Parathyroid adenoma (tissue), 2 donors: ENCODE data around the gene DIAPH3.

Experiments
- H2AFZ ChIP-seq: fragments of 300-600 bp; sonication (generic); one replicate; pipeline ENCODE4 v1.7.0; 2017; ENCODE audit warnings: antibody characterized with exemption, mild to moderate bottlenecking
- H3K27ac ChIP-seq: fragments of 300-600 bp; sonication (generic); one replicate; pipeline ENCODE4 v1.7.0; 2017
- H3K27me3 ChIP-seq: fragments of 300-600 bp; sonication (generic); one replicate; pipeline ENCODE4 v1.7.0; 2017; ENCODE audit warnings: low read length; ENCODE audit not compliant: control insufficient read depth, insufficient read depth
- H3K36me3 ChIP-seq: fragments of 300-600 bp; sonication (generic); one replicate; pipeline ENCODE4 v1.7.0; 2017; ENCODE audit warnings: low read length; ENCODE audit not compliant: control insufficient read depth, insufficient read depth
- H3K4me1 ChIP-seq: fragments of 300-600 bp; sonication (generic); one replicate; pipeline ENCODE4 v1.7.0; 2017; ENCODE audit warnings: control low read depth
- H3K4me2 ChIP-seq: fragments of 300-600 bp; sonication (generic); one replicate; pipeline ENCODE4 v1.7.0; 2017; ENCODE audit warnings: low read length
- H3K4me3 ChIP-seq: fragments of 300-600 bp; sonication (generic); one replicate; pipeline ENCODE4 v1.7.0; 2017; ENCODE audit warnings: low read depth, low read length
- H3K79me2 ChIP-seq: fragments of 300-600 bp; sonication (generic); one replicate; pipeline ENCODE4 v1.7.0; 2017; ENCODE audit warnings: control low read depth
- H3K9ac ChIP-seq: fragments of 300-600 bp; sonication (generic); one replicate; pipeline ENCODE4 v1.7.0; 2017; ENCODE audit warnings: mild to moderate bottlenecking
- H3K9me3 ChIP-seq: fragments of 300-600 bp; sonication (generic); one replicate; pipeline ENCODE4 v1.7.0; 2017; ENCODE audit warnings: low read length; ENCODE audit not compliant: control insufficient read depth
- TF ChIP-seq, protein P1 (sequence below): fragments of 300-600 bp; sonication (generic); IDR thresholded peaks from one replicate; pipeline ENCODE4 v1.7.0; 2017; ENCODE audit warnings: antibody characterized with exemption, mild to moderate bottlenecking
- donor health status: primary hyperparathyroidism.

DIAPH3 gene

DNA sequence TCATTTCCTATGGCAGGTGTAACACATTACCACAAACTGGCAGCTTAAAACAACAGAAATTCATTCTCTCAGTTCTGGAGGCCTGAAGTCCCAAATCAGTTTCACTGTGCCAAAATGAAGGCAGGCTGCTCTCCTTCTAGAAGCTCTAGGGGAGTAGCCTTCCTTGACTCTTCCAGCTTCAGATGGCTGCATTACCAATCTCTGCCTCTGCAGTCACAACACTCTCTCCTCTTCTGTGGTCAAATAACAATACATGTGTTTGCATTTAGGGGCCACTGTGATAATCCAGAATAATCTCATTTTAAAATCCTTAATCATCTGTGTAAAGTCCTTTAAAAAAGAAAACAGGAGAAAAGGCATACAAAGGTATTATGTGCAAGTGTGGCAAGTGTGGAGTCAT, 7.8 kb downstream of the DIAPH3 start:
- Histone ChIP-seq H3K9ac (no peak overlapping the region), H3K36me3 (no peaks in the 10 kb centered on the region), H2AFZ (no peak overlapping the region), H3K27ac (no peak overlapping the region), H3K4me2 (no peak overlapping the region), H3K4me1 (no peaks in the 10 kb centered on the region), H3K9me3 (no peaks in the 10 kb centered on the region), H3K79me2 (no peaks in the 10 kb centered on the region), H3K4me3 (no peak overlapping the region), H3K27me3 (no peaks in the 10 kb centered on the region)
- TF ChIP-seq, protein P1, sequence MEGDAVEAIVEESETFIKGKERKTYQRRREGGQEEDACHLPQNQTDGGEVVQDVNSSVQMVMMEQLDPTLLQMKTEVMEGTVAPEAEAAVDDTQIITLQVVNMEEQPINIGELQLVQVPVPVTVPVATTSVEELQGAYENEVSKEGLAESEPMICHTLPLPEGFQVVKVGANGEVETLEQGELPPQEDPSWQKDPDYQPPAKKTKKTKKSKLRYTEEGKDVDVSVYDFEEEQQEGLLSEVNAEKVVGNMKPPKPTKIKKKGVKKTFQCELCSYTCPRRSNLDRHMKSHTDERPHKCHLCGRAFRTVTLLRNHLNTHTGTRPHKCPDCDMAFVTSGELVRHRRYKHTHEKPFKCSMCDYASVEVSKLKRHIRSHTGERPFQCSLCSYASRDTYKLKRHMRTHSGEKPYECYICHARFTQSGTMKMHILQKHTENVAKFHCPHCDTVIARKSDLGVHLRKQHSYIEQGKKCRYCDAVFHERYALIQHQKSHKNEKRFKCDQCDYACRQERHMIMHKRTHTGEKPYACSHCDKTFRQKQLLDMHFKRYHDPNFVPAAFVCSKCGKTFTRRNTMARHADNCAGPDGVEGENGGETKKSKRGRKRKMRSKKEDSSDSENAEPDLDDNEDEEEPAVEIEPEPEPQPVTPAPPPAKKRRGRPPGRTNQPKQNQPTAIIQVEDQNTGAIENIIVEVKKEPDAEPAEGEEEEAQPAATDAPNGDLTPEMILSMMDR = no peak

DNA sequence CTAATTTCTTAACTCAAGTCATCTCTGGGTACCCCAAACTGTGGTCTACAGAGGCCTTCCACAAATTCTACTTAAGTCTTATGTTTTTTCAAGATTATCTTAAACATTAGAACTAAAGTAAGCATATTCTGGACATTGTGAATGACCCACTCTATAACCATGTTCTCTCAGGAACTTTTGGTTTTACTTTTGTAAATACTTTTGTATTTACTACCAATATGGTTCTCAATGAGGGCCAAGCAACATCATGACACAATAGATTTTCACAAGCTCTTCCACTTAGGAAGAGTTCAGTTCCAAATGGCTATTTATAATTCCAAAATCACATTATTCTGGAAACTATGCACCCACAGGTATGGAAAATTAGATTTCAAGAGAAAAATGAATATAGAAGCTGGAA, 10.8 kb downstream of the DIAPH3 start:
- no peak overlapping the region for H3K4me3 ChIP-seq
- no peaks in the 10 kb centered on the region for H3K27me3 ChIP-seq
- TF ChIP-seq, protein P1 = no peak

DNA sequence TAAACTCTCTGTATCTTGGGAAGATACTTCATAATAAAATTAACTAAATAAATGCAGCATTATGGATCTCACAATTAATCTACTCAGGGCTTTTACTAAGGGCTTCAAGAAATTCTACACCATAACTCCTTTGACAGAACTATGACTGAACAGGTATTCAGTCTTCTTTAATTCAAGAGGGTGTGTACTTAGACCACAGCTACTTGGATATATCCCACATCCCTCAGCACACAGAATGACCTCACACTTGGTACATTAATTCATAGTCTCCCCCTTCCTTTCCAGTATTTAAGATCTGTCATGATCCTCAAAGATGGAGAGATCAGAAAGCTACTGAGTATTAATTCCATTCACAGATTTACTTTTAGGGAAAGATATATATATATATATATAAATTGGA, 11.6 kb downstream of the DIAPH3 start:
- TF ChIP-seq, protein P1 = no peak

More for the DNA sequence above, 10.8 kb downstream of the DIAPH3 start:
- H3K9me3 ChIP-seq = no peaks in the 10 kb centered on the region
- H3K36me3 ChIP-seq = no peaks in the 10 kb centered on the region
- H3K4me1 ChIP-seq = no peaks in the 10 kb centered on the region
- no peak overlapping the region for H3K4me2 ChIP-seq
- no peaks in the 10 kb centered on the region for H3K79me2 ChIP-seq
- H3K9ac ChIP-seq = no peak overlapping the region
- no peak overlapping the region for H2AFZ ChIP-seq
- H3K27ac ChIP-seq = no peak overlapping the region

DNA sequence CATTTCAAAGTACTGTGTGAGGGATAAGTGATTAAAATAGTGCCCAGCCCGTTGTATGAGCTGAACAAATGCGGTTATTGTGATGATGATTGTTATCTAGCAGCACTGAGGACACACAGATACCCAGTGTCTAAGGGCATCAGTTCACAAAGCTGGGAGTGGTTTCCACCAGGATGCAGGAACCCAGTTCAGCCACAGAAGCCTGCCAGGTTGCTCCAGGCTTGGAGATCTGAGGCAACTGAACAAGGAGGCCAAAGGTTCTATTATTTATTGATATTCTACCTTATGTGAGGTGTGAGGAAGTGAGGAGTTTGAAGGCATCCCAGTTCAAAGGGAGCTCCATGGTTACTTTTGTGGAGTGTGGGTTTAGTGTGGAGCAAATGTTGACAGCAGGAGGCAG, 13.2 kb downstream of the DIAPH3 start:
- Histone ChIP-seq H3K9ac (no peak overlapping the region), H3K79me2 (no peaks in the 10 kb centered on the region), H3K36me3 (no peaks in the 10 kb centered on the region), H3K9me3 (no peaks in the 10 kb centered on the region), H3K4me3 (no peak overlapping the region), H3K4me1 (no peaks in the 10 kb centered on the region), H3K4me2 (no peak overlapping the region), H3K27ac (no peak overlapping the region), H2AFZ (no peak overlapping the region), H3K27me3 (no peaks in the 10 kb centered on the region)
- TF ChIP-seq, protein P1 = no peak

More for the DNA sequence above, 11.6 kb downstream of the DIAPH3 start:
- Histone ChIP-seq H3K9me3 (no peaks in the 10 kb centered on the region), H3K4me3 (no peak overlapping the region), H2AFZ (no peak overlapping the region), H3K27ac (no peak overlapping the region), H3K36me3 (no peaks in the 10 kb centered on the region), H3K4me1 (no peaks in the 10 kb centered on the region), H3K9ac (no peak overlapping the region), H3K79me2 (no peaks in the 10 kb centered on the region), H3K27me3 (no peaks in the 10 kb centered on the region), H3K4me2 (no peak overlapping the region)

DNA sequence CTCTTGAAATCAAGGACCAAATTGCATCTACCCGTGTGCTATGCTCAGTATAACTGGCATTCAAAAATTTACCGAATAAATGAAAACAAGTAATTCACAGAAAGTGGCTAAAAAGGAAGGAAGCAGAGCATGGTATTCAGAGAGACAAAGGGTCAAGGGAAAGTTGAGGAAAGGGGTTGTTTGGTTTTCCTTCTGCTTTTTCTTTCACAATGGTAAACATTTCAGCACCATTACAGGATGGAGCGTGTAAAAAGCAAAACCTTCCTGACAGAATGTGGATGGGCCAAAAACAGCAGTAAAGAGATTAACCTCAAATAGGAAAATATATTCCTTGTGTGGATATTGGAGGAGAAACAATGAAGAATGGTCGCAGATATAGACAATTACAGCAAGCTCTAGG, 14.8 kb downstream of the DIAPH3 start:
- H3K9ac ChIP-seq = no peak overlapping the region
- H3K4me3 ChIP-seq = no peak overlapping the region
- no peaks in the 10 kb centered on the region for H3K36me3 ChIP-seq
- no peaks in the 10 kb centered on the region for H3K9me3 ChIP-seq
- no peaks in the 10 kb centered on the region for H3K27me3 ChIP-seq
- TF ChIP-seq, protein P1 = no peak
- H3K79me2 ChIP-seq = no peaks in the 10 kb centered on the region
- no peak overlapping the region for H2AFZ ChIP-seq
- no peak overlapping the region for H3K4me2 ChIP-seq
- no peaks in the 10 kb centered on the region for H3K4me1 ChIP-seq
- H3K27ac ChIP-seq = no peak overlapping the region
